Large intestine (tissue), 3 donors: Measurements from ENCODE around the gene SGO2. TPM values are rescaled to one million over a fixed set of nuclear protein-coding genes. Genes with fewer than 3 reads are reported as not detected.
"Not testable (repeated sequence)": the region's sequence is repeated elsewhere in the genome, so short reads cannot be mapped to it uniquely, and the experiment has no call there.

Experiments
- DNase-seq, 2 donors: peaks; one replicate each; pipeline versions ENCODE4 v3.0.0 to v3.0.0-alpha.2; 2013
- H3K27ac ChIP-seq: one replicate; pipeline ENCODE4 v1.5.1; 2013; ENCODE audit warnings: low read length
- H3K27me3 ChIP-seq: 2 replicates; pipeline ENCODE4 v1.6.1; 2013; ENCODE audit warnings: low read length; ENCODE audit not compliant: control insufficient read depth, insufficient read depth
- H3K36me3 ChIP-seq: 2 replicates; pipeline ENCODE4 v1.6.1; 2013; ENCODE audit warnings: low read length; ENCODE audit not compliant: control insufficient read depth, insufficient read depth
- H3K4me1 ChIP-seq: one replicate; pipeline ENCODE4 v1.6.1; 2013; ENCODE audit warnings: low read length; ENCODE audit not compliant: control insufficient read depth, insufficient read depth
- H3K4me3 ChIP-seq: one replicate; pipeline ENCODE4 v1.5.1; 2013; ENCODE audit warnings: low read length
- H3K9me3 ChIP-seq: one replicate; pipeline ENCODE4 v1.6.1; 2013; ENCODE audit warnings: mild to moderate bottlenecking, low read depth, low read length, moderate library complexity; ENCODE audit not compliant: control insufficient read depth
- WGBS: methylation state at CpG from one replicate; pipeline ENCODE4 v1.1.5; 2013; ENCODE audit warnings: low lambda C conversion rate; ENCODE audit not compliant: insufficient coverage; 5-methylcytosine and 5-hydroxymethylcytosine counted together
- polyA plus RNA-seq: library from polyadenylated mRNA; unstranded; fragments of 120-200 nt; gene quantifications from one replicate; pipeline ENCODE4 v1.2.1, GENCODE V29; 2013

SGO2 gene
- polyA plus RNA-seq, 1 donor, result 7.8 TPM

GRCh38 chr2:200603972-200604371 is 78.0 kb downstream of the SGO2 start:
- no CpG with 5 or more reads among the region's 3 CpGs for WGBS

GRCh38 chr2:200604571-200605255 is 78.7 kb downstream of the SGO2 start:
- Histone ChIP-seq H3K36me3 (no peaks in the 10 kb centered on the region), H3K9me3 (no peaks in the 10 kb centered on the region), H3K4me1 (peaks cover 11% of the 10 kb centered on the region), H3K4me3 (no peak overlapping the region), H3K27me3 (no peaks in the 10 kb centered on the region), H3K27ac (no peak overlapping the region)
- DNase-seq, result no peak
- no CpG with 5 or more reads among the region's 5 CpGs for WGBS

More at GRCh38 chr2:200603972-200604371, 78.0 kb downstream of the SGO2 start:
- peak; percentile 67 to 79 for DNase-seq
- no peaks in the 10 kb centered on the region for H3K9me3 ChIP-seq
- H3K27ac ChIP-seq, result peak overlapping the region; percentile 26
- peaks cover 11% of the 10 kb centered on the region for H3K4me1 ChIP-seq
- no peaks in the 10 kb centered on the region for H3K27me3 ChIP-seq
- H3K4me3 ChIP-seq, result no peak overlapping the region
- H3K36me3 ChIP-seq, result no peaks in the 10 kb centered on the region

GRCh38 chr2:200608341-200609027 is 82.5 kb downstream of the SGO2 start:
- peaks cover 11% of the 10 kb centered on the region for H3K4me1 ChIP-seq
- H3K36me3 ChIP-seq, result no peaks in the 10 kb centered on the region
- 90% methylated on average over 2 of the region's 3 CpGs for WGBS
- no peaks in the 10 kb centered on the region for H3K27me3 ChIP-seq
- DNase-seq, result no peak
- H3K9me3 ChIP-seq, result no peaks in the 10 kb centered on the region
- no peak overlapping the region for H3K4me3 ChIP-seq
- H3K27ac ChIP-seq, result no peak overlapping the region

DNA sequence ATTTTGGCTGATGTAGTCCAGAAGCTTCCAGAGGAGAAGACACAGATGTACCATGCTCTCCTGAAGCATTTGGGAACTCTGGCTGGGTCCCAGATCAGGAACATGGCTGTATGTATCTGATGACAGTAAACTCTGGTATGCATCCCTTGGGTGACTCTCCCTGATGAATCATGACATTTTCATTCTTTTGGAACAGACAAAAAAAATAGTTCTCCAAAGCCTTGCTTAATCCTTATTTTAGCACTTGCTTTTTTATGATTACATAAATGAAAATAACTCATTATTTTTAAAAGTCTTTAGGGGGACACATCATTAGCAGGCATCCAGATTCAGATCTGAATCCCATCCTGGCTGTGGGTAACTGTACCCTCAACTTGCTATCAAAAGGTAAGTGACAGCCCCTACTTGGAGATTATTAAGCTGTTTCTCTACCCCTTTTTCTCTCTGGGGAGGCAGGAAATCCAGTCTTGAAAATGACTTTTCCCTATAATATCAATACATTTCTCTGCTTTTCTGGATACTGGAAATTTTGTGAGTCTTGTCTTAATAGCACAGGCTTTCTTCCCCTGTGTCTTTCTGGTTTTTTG is 83.1 kb downstream of the SGO2 start:
- peaks cover 4% of the 10 kb centered on the region for H3K4me1 ChIP-seq
- H3K4me3 ChIP-seq, result no peak overlapping the region
- no peak overlapping the region for H3K27ac ChIP-seq
- H3K27me3 ChIP-seq, result no peaks in the 10 kb centered on the region
- H3K36me3 ChIP-seq, result no peaks in the 10 kb centered on the region
- DNase-seq, result no peak
- H3K9me3 ChIP-seq, result no peaks in the 10 kb centered on the region

DNA sequence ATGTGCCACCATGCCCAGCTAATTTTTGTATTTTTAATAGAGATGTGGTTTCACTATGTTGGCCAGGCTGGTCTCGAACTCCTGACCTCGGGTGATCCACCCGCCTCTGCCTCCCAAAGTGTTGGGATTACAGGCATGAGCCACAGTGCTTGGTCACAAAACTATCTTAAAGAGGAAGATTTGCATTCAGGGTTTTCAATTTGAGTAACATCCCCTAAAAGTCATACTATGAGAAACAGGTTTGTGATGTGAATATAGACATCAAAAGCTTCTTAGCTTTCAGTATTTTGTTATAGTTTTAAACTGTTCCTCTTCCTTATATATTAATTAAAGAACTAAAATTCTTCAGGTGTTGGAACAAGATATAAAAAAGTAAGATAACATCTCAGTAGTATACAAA is 84.2 kb downstream of the SGO2 start:
- not testable (repeated sequence) for H3K36me3 ChIP-seq, H3K4me1 ChIP-seq, H3K27ac ChIP-seq, H3K4me3 ChIP-seq, DNase-seq, H3K27me3 ChIP-seq, H3K9me3 ChIP-seq
- WGBS, result no CpG with 5 or more reads among the region's 3 CpGs

- no CpG with 5 or more reads among the region's 4 CpGs for WGBS
These were observed 87.7 kb downstream of the SGO2 start for GRCh38 chr2:200613692-200614091.

GRCh38 chr2:200614249-200614648 is 88.2 kb downstream of the SGO2 start:
- peaks cover 3% of the 10 kb centered on the region for H3K4me1 ChIP-seq
- no peak overlapping the region for H3K4me3 ChIP-seq
- H3K36me3 ChIP-seq, result no peaks in the 10 kb centered on the region
- H3K27me3 ChIP-seq, result no peaks in the 10 kb centered on the region
- DNase-seq, result no peak
- WGBS, result no CpG with 5 or more reads among the region's 2 CpGs
- no peaks in the 10 kb centered on the region for H3K9me3 ChIP-seq
- no peak overlapping the region for H3K27ac ChIP-seq

More at GRCh38 chr2:200613692-200614091, 87.7 kb downstream of the SGO2 start:
- Histone ChIP-seq H3K4me1 (no peaks in the 10 kb centered on the region), H3K27ac (no peak overlapping the region), H3K36me3 (no peaks in the 10 kb centered on the region), H3K9me3 (no peaks in the 10 kb centered on the region), H3K4me3 (no peak overlapping the region), H3K27me3 (no peaks in the 10 kb centered on the region)
- DNase-seq, result no peak

- no peak overlapping the region for H3K4me3 ChIP-seq
- H3K36me3 ChIP-seq, result no peaks in the 10 kb centered on the region
- no CpG with 5 or more reads among the region's 1 CpG for WGBS
- no peak overlapping the region for H3K27ac ChIP-seq
- no peak for DNase-seq
- no peaks in the 10 kb centered on the region for H3K27me3 ChIP-seq
- peaks cover 6% of the 10 kb centered on the region for H3K4me1 ChIP-seq
- H3K9me3 ChIP-seq, result no peaks in the 10 kb centered on the region
These were observed 89.2 kb downstream of the SGO2 start for GRCh38 chr2:200615247-200615646.

- Histone ChIP-seq H3K4me3 (no peak overlapping the region), H3K9me3 (no peaks in the 10 kb centered on the region), H3K27me3 (no peaks in the 10 kb centered on the region), H3K36me3 (no peaks in the 10 kb centered on the region), H3K27ac (no peak overlapping the region), H3K4me1 (peaks cover 6% of the 10 kb centered on the region)
- peak in 1 of 2 donors; percentile 38 for DNase-seq
- no CpG with 5 or more reads among the region's 5 CpGs for WGBS
These were observed 90.2 kb downstream of the SGO2 start for GRCh38 chr2:200616193-200616592.

- WGBS, result 92% methylated on average over 2 of the region's 4 CpGs
These were observed 90.6 kb downstream of the SGO2 start for GRCh38 chr2:200616656-200617055.

More at GRCh38 chr2:200616656-200617055, 90.6 kb downstream of the SGO2 start:
- Histone ChIP-seq H3K36me3 (no peaks in the 10 kb centered on the region), H3K4me1 (peaks cover 6% of the 10 kb centered on the region), H3K4me3 (no peak overlapping the region), H3K27ac (no peak overlapping the region), H3K9me3 (no peaks in the 10 kb centered on the region), H3K27me3 (no peaks in the 10 kb centered on the region)
- DNase-seq, result no peak
